COR-L47 (cell line): ENCODE measurements around the gene OR14A2.
A peak's percentile ranks its signal among the peaks of the same experiment; 100 is the strongest.
"Not testable (repeated sequence)": the region's sequence is repeated elsewhere in the genome, so short reads cannot be mapped to it uniquely, and the experiment has no call there.

Experiments used
- DNase-seq: peaks from one replicate; lab custom pipeline; 2025; lab: John Stamatoyannopoulos, UW

The OR14A2 gene

GRCh38 chr1:247748041-247748440 is at the start of gene OR14A2:
OR14A2 (minus strand) TSS chr1:247748141.
- no peak for DNase-seq

DNA sequence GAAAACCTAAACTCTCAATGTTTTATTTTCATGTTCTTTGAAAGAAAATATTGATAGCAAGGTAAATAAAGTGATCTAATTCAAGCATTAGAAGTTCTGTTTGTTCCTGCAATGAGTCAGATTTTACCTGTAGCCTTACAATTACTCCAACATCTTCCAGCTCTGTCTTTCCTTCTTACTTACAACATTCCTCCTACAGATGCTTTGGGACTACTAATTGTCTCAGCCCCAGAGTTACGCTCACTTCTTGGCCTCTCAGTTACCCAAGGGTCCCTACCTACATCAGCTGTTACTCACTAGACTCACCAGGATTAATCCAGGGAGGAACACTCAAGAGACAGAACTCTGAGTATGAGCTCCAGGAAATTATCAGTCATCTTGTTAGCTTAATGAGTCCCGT is 49.6 kb upstream of the OR14A2 start:
- no peak for DNase-seq

DNA sequence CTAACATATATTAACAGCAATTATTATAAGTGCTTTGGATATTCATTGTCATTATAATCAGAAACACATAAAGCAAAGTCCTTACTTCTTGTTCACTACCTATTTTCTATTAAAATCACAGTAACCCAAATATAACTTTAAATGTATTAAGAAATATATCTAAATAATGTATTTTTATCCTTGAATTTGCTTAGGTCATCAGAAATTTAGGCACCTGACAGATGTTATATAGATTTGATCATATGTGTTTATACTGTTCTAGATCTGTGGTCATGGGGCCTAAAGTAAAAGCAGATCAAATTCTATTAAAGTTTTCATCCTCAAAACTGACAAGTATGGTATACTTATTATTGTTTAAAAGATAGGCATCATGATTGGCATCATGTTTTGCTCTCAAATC is 21.7 kb upstream of the OR14A2 start:
- no peak for DNase-seq

DNA sequence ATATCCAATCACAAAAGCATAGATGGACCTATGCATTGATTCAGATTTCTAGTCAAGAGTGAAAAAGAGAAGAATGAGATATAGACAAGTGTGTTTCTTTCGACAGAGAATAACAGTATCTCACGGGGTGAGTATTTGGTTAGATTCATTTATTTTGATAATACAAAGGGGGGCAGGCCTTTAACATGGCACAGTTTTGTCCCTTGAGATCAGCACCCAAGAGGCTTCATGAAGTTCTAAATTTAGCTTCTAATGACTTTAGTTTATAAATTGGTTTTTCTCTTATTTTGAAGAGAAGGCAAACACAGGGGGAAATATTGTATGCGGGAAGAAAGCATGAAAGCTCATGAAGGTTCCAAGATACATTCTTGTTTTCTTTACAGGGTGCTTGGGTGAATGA is 12.5 kb upstream of the OR14A2 start, which contains the start of gene OR1C1:
OR1C1 (minus strand) TSS at position 101 of the 400 bp plus-strand sequence. CDS start 2,150 bp downstream, outside the sequence.
- DNase-seq: no peak

- not testable (repeated sequence) for DNase-seq
These were observed 6.4 kb upstream of the OR14A2 start for GRCh38 chr1:247754311-247754710.

GRCh38 chr1:247749870-247750269 is 1.9 kb upstream of the OR14A2 start:
- no peak for DNase-seq

DNA sequence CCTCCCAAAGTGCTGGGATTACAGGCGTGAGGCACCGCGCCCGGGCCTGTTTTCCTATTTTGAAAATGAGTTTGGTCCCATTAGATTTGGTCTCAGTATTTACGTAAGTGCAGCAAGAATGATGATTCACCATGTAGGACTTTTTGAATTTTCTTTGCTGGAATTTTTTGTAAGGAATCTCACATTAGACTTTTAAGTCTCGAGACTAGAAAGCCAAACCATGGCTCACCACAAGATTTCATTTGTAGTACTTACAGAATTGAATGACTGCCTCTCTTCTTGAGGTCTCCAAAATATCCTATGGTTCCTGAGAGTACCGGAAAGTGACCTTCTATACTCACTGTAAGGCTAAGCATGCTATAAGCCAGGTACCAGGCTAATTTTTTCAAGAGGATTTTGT is 325 bp downstream of the OR14A2 start:
- no peak for DNase-seq

- DNase-seq: no peak
These were observed 1.5 kb downstream of the OR14A2 start for GRCh38 chr1:247746391-247746935.

- not testable (repeated sequence) for DNase-seq
These were observed 5.7 kb downstream of the OR14A2 start for GRCh38 chr1:247742215-247742760.

DNA sequence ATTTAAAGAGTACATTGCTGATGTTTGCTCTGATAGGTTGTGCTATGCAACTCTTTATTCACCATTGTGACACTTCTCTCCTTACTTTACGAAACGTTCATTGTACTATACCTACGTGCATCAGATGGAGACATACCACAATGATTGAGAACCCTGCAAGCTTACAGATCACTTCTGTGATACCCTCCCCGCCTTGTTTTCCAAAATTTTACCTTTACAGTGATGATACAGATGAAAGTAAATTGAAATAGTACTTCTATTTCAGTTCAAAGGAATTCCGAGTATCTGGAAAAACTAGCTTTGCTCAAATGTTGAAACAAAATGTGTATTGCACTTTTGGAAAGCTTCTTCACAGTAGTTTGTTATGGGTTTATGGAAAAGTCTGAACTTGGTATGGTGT is 6.2 kb downstream of the OR14A2 start:
- DNase-seq: no peak

GRCh38 chr1:247740721-247741120 is 7.2 kb downstream of the OR14A2 start:
- DNase-seq: no peak

GRCh38 chr1:247738315-247738714 is 9.6 kb downstream of the OR14A2 start, which contains the start of gene OR14K1:
OR14K1 (plus strand) TSS chr1:247738615; CDS start chr1:247738615, 0 bp downstream.
- no peak for DNase-seq

DNA sequence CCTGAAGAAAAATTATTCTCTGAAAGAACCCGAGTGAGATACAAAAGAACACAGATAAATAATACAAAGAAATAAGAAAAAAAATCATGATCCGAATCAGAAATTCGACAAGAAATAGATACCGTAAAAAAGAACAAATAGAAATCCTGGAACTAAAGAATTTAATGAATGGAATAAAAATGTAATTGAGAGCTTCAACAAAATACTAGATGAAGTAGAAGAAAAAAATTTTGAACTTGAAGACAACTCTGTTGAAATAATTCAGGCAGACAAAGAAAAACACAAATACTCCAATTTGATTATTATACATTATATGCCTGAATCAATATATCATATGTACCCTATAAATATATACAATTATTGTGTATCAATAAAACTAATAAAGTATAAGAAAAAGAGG is 26.7 kb downstream of the OR14A2 start:
- DNase-seq: no peak

DNA sequence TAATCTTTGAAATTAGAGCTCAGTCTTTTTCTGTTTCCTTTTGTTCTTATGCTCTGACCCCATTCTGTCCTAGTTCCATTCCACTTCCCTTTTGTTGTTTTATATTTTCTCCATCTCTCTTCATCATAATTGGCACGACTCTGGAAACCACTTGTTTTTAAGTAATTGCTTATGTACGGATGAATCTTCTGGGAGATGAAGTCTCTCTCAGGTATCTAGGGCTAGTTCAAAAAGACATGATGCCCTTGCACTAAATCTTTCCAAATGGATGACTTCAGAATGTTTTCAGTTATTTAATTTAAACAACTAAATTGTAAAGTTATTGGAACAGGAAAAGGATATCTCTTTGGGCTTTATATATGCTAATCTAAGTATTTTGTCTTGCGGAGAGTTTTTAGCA is 31.4 kb downstream of the OR14A2 start, which contains the start of gene OR6F1:
OR6F1 (minus strand) TSS at position 101 of the 400 bp plus-strand sequence. CDS start 3,891 bp downstream, outside the sequence.
- DNase-seq: no peak

DNA sequence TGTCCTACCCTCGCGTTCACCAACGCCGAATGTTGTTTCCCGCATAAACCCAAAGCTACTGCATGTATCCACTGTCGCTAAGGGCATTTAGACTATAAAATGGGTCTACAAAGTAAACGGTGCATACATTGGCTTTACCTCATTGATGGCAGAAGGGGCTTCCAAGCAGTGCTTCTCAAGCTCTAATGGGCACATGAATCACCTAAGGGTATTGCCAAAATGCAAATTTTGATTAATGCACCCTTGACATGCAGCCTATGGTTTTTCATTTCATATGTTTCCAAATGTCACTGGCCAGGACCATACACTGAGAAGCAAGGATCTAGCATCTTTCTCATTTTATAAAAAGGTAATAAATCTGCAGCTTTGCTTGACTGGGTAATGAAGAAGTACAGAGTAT is 34.2 kb downstream of the OR14A2 start:
- no peak for DNase-seq

GRCh38 chr1:247710681-247711080 is 37.3 kb downstream of the OR14A2 start:
- DNase-seq: not testable (repeated sequence)

GRCh38 chr1:247701338-247701737 is 46.6 kb downstream of the OR14A2 start:
- no peak for DNase-seq

DNA sequence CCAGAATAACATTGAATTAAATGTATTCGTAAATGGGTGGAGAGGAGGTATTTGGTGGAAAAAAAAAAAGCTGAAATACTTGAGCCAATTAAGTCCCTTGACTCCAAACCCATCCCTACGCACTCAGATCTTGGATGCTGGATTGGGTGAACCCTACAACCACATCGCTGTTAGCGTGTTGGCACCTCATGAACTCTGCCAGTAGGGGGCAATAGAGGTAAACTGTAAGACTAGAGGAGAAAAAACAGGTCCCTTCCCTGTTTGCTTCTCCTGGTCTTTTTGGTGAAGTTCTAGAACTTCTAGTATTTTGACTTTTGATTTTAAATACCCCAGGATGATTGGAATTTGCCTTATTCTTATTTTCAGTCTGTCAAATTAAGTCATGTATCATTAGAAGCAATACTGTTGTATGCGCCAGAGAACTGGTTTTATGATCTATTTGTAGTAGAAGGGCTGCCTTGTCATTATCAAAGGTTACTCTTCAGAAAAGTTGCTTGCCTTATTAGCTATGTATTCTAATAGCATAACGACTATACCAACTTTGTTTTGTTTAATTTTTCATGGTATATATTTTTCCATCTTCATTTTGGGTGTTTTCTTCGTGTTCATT is 66.5 kb downstream of the OR14A2 start:
- peak; percentile 38 for DNase-seq

DNA sequence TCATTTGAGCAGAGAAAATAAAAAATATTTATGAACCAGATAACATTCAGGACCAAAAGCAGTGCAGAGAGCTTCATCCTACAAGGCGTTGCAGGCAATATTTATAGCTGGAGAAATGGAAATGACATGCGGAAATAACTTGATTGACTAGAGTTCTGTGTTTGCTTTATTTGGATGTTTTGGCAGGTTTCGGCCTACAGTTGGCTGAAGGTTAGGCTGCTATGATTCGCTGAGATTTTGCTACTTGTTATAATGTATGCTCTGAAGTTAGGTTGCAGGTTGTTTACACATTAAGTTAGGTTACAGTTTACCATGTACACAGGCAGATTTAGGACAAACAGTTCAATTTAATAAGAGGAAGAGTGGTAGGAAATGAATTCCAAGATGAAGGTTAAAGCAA is 67.8 kb downstream of the OR14A2 start:
- DNase-seq: no peak

DNA sequence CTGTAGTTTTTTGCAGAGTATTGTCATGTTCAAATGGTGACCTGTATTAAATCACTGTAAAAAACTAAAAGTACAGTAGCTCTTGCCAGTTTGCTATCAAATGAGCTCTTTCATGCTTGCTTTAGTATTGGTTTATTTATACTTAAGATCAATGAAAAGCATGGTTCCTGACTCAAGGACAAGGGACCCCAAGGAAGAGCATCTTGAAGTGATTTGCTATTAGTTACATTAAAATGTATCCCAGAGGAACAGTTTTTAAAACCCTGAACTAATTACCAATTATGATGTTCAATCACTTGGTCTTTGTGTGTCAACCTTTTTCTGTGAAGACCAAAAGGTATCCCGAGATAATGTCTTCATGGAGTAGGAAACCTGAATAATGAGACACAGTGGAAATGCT is 68.3 kb downstream of the OR14A2 start, which contains the start of gene OR13G1:
OR13G1 (minus strand) TSS at position 101 of the 400 bp plus-strand sequence. CDS start 6,698 bp downstream, outside the sequence.
- no peak for DNase-seq
